A673 (cell line): ENCODE measurements around the gene FOXG1. TPM values are rescaled to one million over a fixed set of nuclear protein-coding genes. Genes with fewer than 3 reads are reported as not detected.

Source experiments
- BruUV-seq: library from RNA; stranded (reverse); fragments of 400-500 nt; replicated peaks from 2 replicates; lab custom pipeline; 2021; lab: Mats Ljungman, UMichigan
- CTCF ChIA-PET: fragments of 300-600 bp; sonication (Branson Sonifier 250); formaldehyde crosslinking; loops from one replicate; lab custom pipeline; 2022; ENCODE audit warnings: antibody characterized with exemption; lab: Charles Lee
- POLR2A ChIA-PET: fragments of 300-600 bp; sonication (Branson Sonifier 250); formaldehyde crosslinking; loops from one replicate; lab custom pipeline; 2022; ENCODE audit warnings: antibody characterized with exemption; ENCODE audit not compliant: low non-redundant PET; lab: Charles Lee
- DNase-seq: peaks from one replicate; pipeline ENCODE4 v3.0.0-alpha.2; 2015; ENCODE audit warnings: low spot score
- H3K27ac ChIP-seq: fragments of 200-600 bp; sonication (generic); 2 replicates; pipeline ENCODE4 v1.5.1; 2016; ENCODE audit warnings: mixed run types, low read depth, mild to moderate bottlenecking, mixed read lengths, antibody characterized with exemption, low read length; ENCODE audit not compliant: poor library complexity, severe bottlenecking
- H3K27me3 ChIP-seq: fragments of 200-600 bp; sonication (generic); replicated peaks from 2 replicates; pipeline ENCODE4 v1.6.1; 2017; ENCODE audit warnings: mixed run types, low read depth, mild to moderate bottlenecking, mixed read lengths, antibody characterized with exemption, low read length; ENCODE audit not compliant: insufficient read depth, poor library complexity
- H3K36me3 ChIP-seq: fragments of 200-600 bp; sonication (generic); 2 replicates; pipeline ENCODE4 v1.6.1; 2016; ENCODE audit warnings: mixed run types, mild to moderate bottlenecking, mixed read lengths, antibody characterized with exemption, low read length; ENCODE audit not compliant: insufficient read depth, poor library complexity, severe bottlenecking
- H3K4me1 ChIP-seq: fragments of 200-600 bp; sonication (generic); 2 replicates; pipeline ENCODE4 v1.6.1; 2017; ENCODE audit warnings: mixed run types, mild to moderate bottlenecking, mixed read lengths, antibody characterized with exemption, low read length; ENCODE audit not compliant: insufficient read depth, poor library complexity, severe bottlenecking
- H3K4me3 ChIP-seq: fragments of 200-600 bp; sonication (generic); 2 replicates; pipeline ENCODE4 v1.5.1; 2016; ENCODE audit warnings: low read depth, mixed run types, mild to moderate bottlenecking, mixed read lengths, low read length; ENCODE audit not compliant: poor library complexity, severe bottlenecking
- H3K9me3 ChIP-seq: fragments of 200-600 bp; sonication (generic); 2 replicates; pipeline ENCODE4 v1.6.1; 2016; ENCODE audit warnings: mixed run types, low read depth, mild to moderate bottlenecking, mixed read lengths, antibody characterized with exemption, low read length; ENCODE audit not compliant: poor library complexity, severe bottlenecking
- CTCF ChIP-seq: fragments of 300-800, 200-600 bp; sonication (generic); conservative IDR thresholded peaks from 2 replicates; pipeline ENCODE4 v1.5.1; 2017; ENCODE audit warnings: low read depth, mild to moderate bottlenecking, antibody characterized with exemption, low read length, moderate library complexity, mixed read lengths
- EZH2 ChIP-seq: fragments of 200-600 bp; sonication (generic); IDR thresholded peaks from 2 replicates; pipeline ENCODE4 v1.6.1; 2017; ENCODE audit warnings: borderline replicate concordance, low read depth, mild to moderate bottlenecking, mixed read lengths, antibody characterized with exemption, low read length; ENCODE audit not compliant: poor library complexity, severe bottlenecking
- intact Hi-C: fragments of 100-400 bp; cut with micrococcal nuclease; formaldehyde crosslinking; loops from one replicate; pipeline ENCODE4 v1.10.0; 2022; ENCODE audit not compliant: unreplicated experiment
- total RNA-seq: library from RNA; stranded (reverse); gene quantifications from 2 replicates; pipeline ENCODE4 v1.2.3, GENCODE V29; 2021

The FOXG1 gene
- total RNA-seq, 1 experiment from 2014 or later: not detected

GRCh38 chr14:28777471-28778137 lies 11.0 kb downstream of the FOXG1 start:
- no peaks in the 10 kb centered on the region for H3K9me3 ChIP-seq
- CTCF ChIA-PET: no interaction called here
- H3K27me3 ChIP-seq: peaks cover 100% of the 10 kb centered on the region
- H3K27ac ChIP-seq: no peak overlapping the region
- intact Hi-C loops: loop anchor here (10.0 kb wide), 1 partner anchor 237 kb away; no protein-coding TSS in a partner anchor
- BruUV-seq: no TSS peak
- no peak overlapping the region for H3K4me3 ChIP-seq
- POLR2A ChIA-PET: no interaction called here
- TF ChIP-seq CTCF: no peak
- TF ChIP-seq EZH2: no peak
- H3K4me1 ChIP-seq: no peaks in the 10 kb centered on the region
- no peaks in the 10 kb centered on the region for H3K36me3 ChIP-seq
- no peak for DNase-seq

- Histone ChIP-seq H3K9me3 (no peaks in the 10 kb centered on the region), H3K27ac (no peak overlapping the region), H3K36me3 (no peaks in the 10 kb centered on the region), H3K4me1 (no peaks in the 10 kb centered on the region), H3K27me3 (peaks cover 100% of the 10 kb centered on the region), H3K4me3 (no peak overlapping the region)
- intact Hi-C loops: loop anchor here (10.0 kb wide), 1 partner anchor 236 kb away; no protein-coding TSS in a partner anchor
- no TSS peak for BruUV-seq
- ChIA-PET CTCF (no interaction called here), POLR2A (no interaction called here)
- DNase-seq: no peak
- TF ChIP-seq CTCF: no peak
- no peak for TF ChIP-seq EZH2
Observed at GRCh38 chr14:28778138-28779117, 11.8 kb downstream of the FOXG1 start.

GRCh38 chr14:28779456-28779855 lies 12.9 kb downstream of the FOXG1 start:
- no TSS peak for BruUV-seq
- H3K4me1 ChIP-seq: no peaks in the 10 kb centered on the region
- CTCF ChIA-PET: no interaction called here
- H3K27ac ChIP-seq: no peak overlapping the region
- H3K36me3 ChIP-seq: no peaks in the 10 kb centered on the region
- H3K4me3 ChIP-seq: no peak overlapping the region
- intact Hi-C loops: loop anchor here (10.0 kb wide), 1 partner anchor 235 kb away; no protein-coding TSS in a partner anchor
- TF ChIP-seq EZH2 (no peak), CTCF (no peak)
- POLR2A ChIA-PET: no interaction called here
- peaks cover 100% of the 10 kb centered on the region for H3K27me3 ChIP-seq
- no peaks in the 10 kb centered on the region for H3K9me3 ChIP-seq
- DNase-seq: no peak
